Activated B cell treated with CpG ODN at 0.5 μM for 24 hours (primary cell): Measurements from ENCODE around the gene COG5. TPM values are rescaled to one million over a fixed set of nuclear protein-coding genes. Genes with fewer than 3 reads are reported as not detected.

Experiments used
- total RNA-seq: library from RNA; stranded (reverse); gene quantifications from 2 replicates; pipeline ENCODE4 v1.2.3, GENCODE V29; 2022

COG5 gene
- total RNA-seq, 1 donor from 2014 or later = 47.0 TPM

Other genes with a start within 250 kb of the COG5 start
- not detected in 2 replicates for gene GPR22, start 93.9 kb downstream of the COG5 start, total RNA-seq
- 11.0 and 14.6 TPM in 2 replicates for gene DUS4L, start 51 bp upstream of the COG5 start, total RNA-seq
- 23.9 and 24.9 TPM in 2 replicates for gene BCAP29, start 16.3 kb upstream of the COG5 start, total RNA-seq
- 0.05 and 0.13 TPM in 2 replicates for gene SLC26A4, start 96.9 kb upstream of the COG5 start, total RNA-seq
- gene CBLL1, start 180.2 kb upstream of the COG5 start, total RNA-seq = 35.3 and 47.2 TPM in 2 replicates
- not detected in 2 replicates for gene SLC26A3, start 239.3 kb upstream of the COG5 start, total RNA-seq